PC-9 (cell line): Measurements from ENCODE around the gene PTPN21. TPM values are rescaled to one million over a fixed set of nuclear protein-coding genes. Genes with fewer than 3 reads are reported as not detected.

Experiments
- BruUV-seq: library from RNA; stranded (reverse); fragments of 400-500 nt; replicated peaks from 2 replicates; lab custom pipeline; 2021; lab: Mats Ljungman, UMichigan
- CTCF ChIA-PET: fragments of 300-600 bp; sonication (Branson Sonifier 250); formaldehyde crosslinking; loops from one replicate; lab custom pipeline; 2022; ENCODE audit warnings: antibody characterized with exemption; lab: Charles Lee
- POLR2A ChIA-PET: fragments of 300-600 bp; sonication (Branson Sonifier 250); formaldehyde crosslinking; loops from one replicate; lab custom pipeline; 2022; ENCODE audit warnings: antibody characterized with exemption; ENCODE audit not compliant: unreplicated experiment; lab: Charles Lee
- DNase-seq, 2 experiments: peaks; one replicate each; pipeline versions ENCODE4 v3.0.0 to v3.0.0-alpha.2; 2015 to 2022; ENCODE audit warnings: mixed read lengths in 1 of 2
- H2AFZ ChIP-seq: fragments of 200-600 bp; sonication (generic); 2 replicates; pipeline ENCODE4 v1.8.1; 2017; ENCODE audit warnings: antibody characterized with exemption
- H3F3A ChIP-seq: fragments of 200-600 bp; sonication (generic); 2 replicates; pipeline ENCODE4 v1.8.1; 2017; ENCODE audit warnings: antibody characterized with exemption, mild to moderate bottlenecking, low read depth; ENCODE audit not compliant: insufficient read depth
- H3K27ac ChIP-seq: fragments of 200-600 bp; sonication (generic); 2 replicates; pipeline ENCODE4 v1.6.1; 2016; ENCODE audit warnings: mixed run types
- H3K27me3 ChIP-seq: fragments of 200-600 bp; sonication (generic); 2 replicates; pipeline ENCODE4 v1.6.1; 2016; ENCODE audit warnings: low read depth, mixed run types; ENCODE audit not compliant: insufficient read depth
- H3K36me3 ChIP-seq: fragments of 200-600 bp; sonication (generic); 2 replicates; pipeline ENCODE4 v1.6.1; 2016; ENCODE audit warnings: low read depth, mixed run types
- H3K4me1 ChIP-seq: fragments of 200-600 bp; sonication (generic); replicated peaks from 2 replicates; pipeline ENCODE4 v1.6.1; 2016; ENCODE audit warnings: mixed run types; ENCODE audit not compliant: insufficient read depth
- H3K4me2 ChIP-seq: fragments of 200-600 bp; sonication (generic); 2 replicates; pipeline ENCODE4 v1.6.1; 2017; ENCODE audit warnings: mixed run types
- H3K4me3 ChIP-seq: fragments of 200-600 bp; sonication (generic); 2 replicates; pipeline ENCODE4 v1.6.1; 2016; ENCODE audit warnings: mixed run types
- H3K79me2 ChIP-seq: fragments of 200-600 bp; sonication (generic); 2 replicates; pipeline ENCODE4 v1.6.1; 2017; ENCODE audit warnings: low read depth, mixed run types
- H3K9me2 ChIP-seq: fragments of 200-600 bp; sonication (generic); 2 replicates; pipeline ENCODE4 v1.8.1; 2017; ENCODE audit warnings: mild to moderate bottlenecking; ENCODE audit not compliant: insufficient read depth
- H3K9me3 ChIP-seq: fragments of 200-600 bp; sonication (generic); 2 replicates; pipeline ENCODE4 v1.8.1; 2016; ENCODE audit warnings: low read depth; ENCODE audit not compliant: insufficient read depth
- H4K20me1 ChIP-seq: fragments of 200-600 bp; sonication (generic); 2 replicates; pipeline ENCODE4 v1.8.1; 2017; ENCODE audit not compliant: insufficient read depth
- CTCF ChIP-seq: fragments of 200-600 bp; sonication (generic); conservative IDR thresholded peaks from 2 replicates; pipeline ENCODE4 v1.6.1; 2017; ENCODE audit warnings: mixed run types, antibody characterized with exemption, mild to moderate bottlenecking, moderate library complexity
- EZH2 ChIP-seq: fragments of 200-600 bp; sonication (generic); IDR thresholded peaks from 2 replicates; pipeline ENCODE4 v1.8.0; 2017; ENCODE audit warnings: antibody characterized with exemption, low read depth
- intact Hi-C: fragments of 100-400 bp; cut with micrococcal nuclease; formaldehyde crosslinking; loops from one replicate; pipeline ENCODE4 v1.10.0; 2022; ENCODE audit not compliant: unreplicated experiment
- total RNA-seq: library from RNA; stranded (reverse); gene quantifications from 2 replicates; pipeline ENCODE4 v1.2.3, GENCODE V29; 2021

Gene PTPN21
- total RNA-seq, 1 experiment from 2014 or later: 4.0 TPM

- no peaks in the 10 kb centered on the region for H3K36me3 ChIP-seq
- no peaks in the 10 kb centered on the region for H3K9me3 ChIP-seq
- no peak overlapping the region for H3K4me3 ChIP-seq
- POLR2A ChIA-PET: no interaction called here
- no peak overlapping the region for H2AFZ ChIP-seq
- CTCF ChIA-PET: no interaction called here
- TF ChIP-seq EZH2: no peak
- no peak for TF ChIP-seq CTCF
- no peaks in the 10 kb centered on the region for H3K79me2 ChIP-seq
- BruUV-seq: no TSS peak
- DNase-seq: no peak
- H4K20me1 ChIP-seq: no peaks in the 10 kb centered on the region
- no peaks in the 10 kb centered on the region for H3K4me1 ChIP-seq
- no peak overlapping the region for H3K4me2 ChIP-seq
- intact Hi-C loops: no loop called here
- no peak overlapping the region for H3K27ac ChIP-seq
- no peaks in the 10 kb centered on the region for H3K27me3 ChIP-seq
- H3F3A ChIP-seq: no peaks in the 10 kb centered on the region
- H3K9me2 ChIP-seq: no peaks in the 10 kb centered on the region
Observed at GRCh38 chr14:88503754-88504406, 50.9 kb downstream of the PTPN21 start.

- H4K20me1 ChIP-seq: no peaks in the 10 kb centered on the region
- no peak overlapping the region for H3K4me2 ChIP-seq
- no peaks in the 10 kb centered on the region for H3K4me1 ChIP-seq
- TF ChIP-seq EZH2 (no peak), CTCF (no peak)
- no peaks in the 10 kb centered on the region for H3K9me3 ChIP-seq
- H3K79me2 ChIP-seq: no peaks in the 10 kb centered on the region
- DNase-seq: no peak
- no peak overlapping the region for H3K4me3 ChIP-seq
- no peak overlapping the region for H2AFZ ChIP-seq
- ChIA-PET POLR2A (no interaction called here), CTCF (no interaction called here)
- BruUV-seq: no TSS peak
- no peaks in the 10 kb centered on the region for H3F3A ChIP-seq
- intact Hi-C loops: no loop called here
- no peaks in the 10 kb centered on the region for H3K36me3 ChIP-seq
- H3K27ac ChIP-seq: no peak overlapping the region
- no peaks in the 10 kb centered on the region for H3K9me2 ChIP-seq
- H3K27me3 ChIP-seq: no peaks in the 10 kb centered on the region
Observed at GRCh38 chr14:88502740-88503139, 52.1 kb downstream of the PTPN21 start.

- intact Hi-C loops: no loop called here
- BruUV-seq: no TSS peak
- Histone ChIP-seq H4K20me1 (no peaks in the 10 kb centered on the region), H3K9me3 (no peaks in the 10 kb centered on the region), H3K4me1 (no peaks in the 10 kb centered on the region), H3K9me2 (no peaks in the 10 kb centered on the region), H2AFZ (no peak overlapping the region), H3K4me2 (no peak overlapping the region), H3K27me3 (no peaks in the 10 kb centered on the region), H3K36me3 (no peaks in the 10 kb centered on the region), H3K4me3 (no peak overlapping the region), H3K27ac (no peak overlapping the region), H3K79me2 (no peaks in the 10 kb centered on the region), H3F3A (no peaks in the 10 kb centered on the region)
- TF ChIP-seq CTCF (no peak), EZH2 (no peak)
- DNase-seq: no peak
- ChIA-PET POLR2A (no interaction called here), CTCF (no interaction called here)
Observed at GRCh38 chr14:88500611-88501010, 54.2 kb downstream of the PTPN21 start.
